ENCODE data around the gene MAMSTR.

MAMSTR gene

GRCh38 chr19:48745208-48745995, 25.9 kb upstream of the MAMSTR start:
- DNase-seq: no peak

GRCh38 chr19:48742096-48742495, 22.6 kb upstream of the MAMSTR start:
- no peak for DNase-seq

- DNase-seq: no peak
These were observed 21.8 kb upstream of the MAMSTR start for GRCh38 chr19:48741129-48741999.

GRCh38 chr19:48740164-48740972, 20.8 kb upstream of the MAMSTR start, which contains the start of gene RASIP1:
Gene RASIP1 (minus strand): TSS chr19:48740610. CDS start chr19:48740282, 328 bp downstream.
- no peak for DNase-seq

- DNase-seq: peak; percentile 31
These were observed 20.1 kb upstream of the MAMSTR start for GRCh38 chr19:48739404-48740163.

- peak; percentile 49 for DNase-seq
These were observed 19.3 kb upstream of the MAMSTR start for GRCh38 chr19:48738557-48739403.

- no peak for DNase-seq
These were observed 18.0 kb upstream of the MAMSTR start for GRCh38 chr19:48737360-48737998.

GRCh38 chr19:48735031-48735615, 15.6 kb upstream of the MAMSTR start:
- DNase-seq: no peak

GRCh38 chr19:48734625-48735024, 15.1 kb upstream of the MAMSTR start:
- no peak for DNase-seq

GRCh38 chr19:48731452-48731851, 11.9 kb upstream of the MAMSTR start:
- DNase-seq: no peak

GRCh38 chr19:48728911-48729664, 9.6 kb upstream of the MAMSTR start:
- no peak for DNase-seq

GRCh38 chr19:48726556-48726955, 7.0 kb upstream of the MAMSTR start:
- no peak for DNase-seq

- DNase-seq: peak; percentile 8
These were observed 5.5 kb upstream of the MAMSTR start for GRCh38 chr19:48724796-48725753.

- DNase-seq: no peak
These were observed 2.7 kb upstream of the MAMSTR start for GRCh38 chr19:48722196-48722708.

GRCh38 chr19:48720613-48721296, 1.2 kb upstream of the MAMSTR start:
- DNase-seq: peak; percentile 90

GRCh38 chr19:48720251-48720612, 707 bp upstream of the MAMSTR start:
- no peak for DNase-seq

- no peak for DNase-seq
These were observed 754 bp downstream of the MAMSTR start for GRCh38 chr19:48718711-48719231.

Data from NCI-H2081 treated with DMSO at 0.1 percent for 48 hours (cell line).